Vagina (tissue), 2 donors: ENCODE results near the gene EPN2. TPM values are rescaled to one million over a fixed set of nuclear protein-coding genes. Genes with fewer than 3 reads are reported as not detected.

Experiments used
- DNase-seq, 2 donors: peaks; one replicate each; pipeline ENCODE4 v3.0.0-alpha.2; 2017; ENCODE audit errors: extremely low spot score in 2 of 2
- H3K27ac ChIP-seq: fragments of 200-600 bp; sonication (generic); one replicate; pipeline ENCODE4 v1.5.1; 2019
- H3K27me3 ChIP-seq: fragments of 200-600 bp; sonication (generic); one replicate; pipeline ENCODE4 v1.5.1; 2019
- H3K36me3 ChIP-seq, 2 donors: fragments of 200-600 bp; sonication (generic); one replicate each; pipeline ENCODE4 v1.5.1; 2017 to 2019
- H3K4me1 ChIP-seq: fragments of 200-600 bp; sonication (generic); one replicate; pipeline ENCODE4 v1.5.1; 2019
- H3K4me3 ChIP-seq, 2 donors: fragments of 200-600 bp; sonication (generic); 1 replicate in 1 of 2; 2 replicates in 1 of 2; pipeline ENCODE4 v1.5.1; 2016 to 2019
- H3K9me3 ChIP-seq: fragments of 200-600 bp; sonication (generic); one replicate; pipeline ENCODE4 v1.5.1; 2019
- POLR2A ChIP-seq, 2 donors: fragments of 450-650 bp; IDR thresholded peaks; one replicate each; pipeline ENCODE4 v1.6.1; 2017; ENCODE audit warnings: antibody characterized with exemption in 2 of 2, mild to moderate bottlenecking in 2 of 2, moderate library complexity in 2 of 2
- POLR2AphosphoS5 ChIP-seq, 2 donors: sonication (generic); formaldehyde crosslinking; IDR thresholded peaks; one replicate each; pipeline ENCODE4 v1.9.0; 2017; ENCODE audit warnings: antibody characterized with exemption in 2 of 2, mild to moderate bottlenecking in 2 of 2, low read depth in 1 of 2; ENCODE audit not compliant: insufficient read depth in 1 of 2
- intact Hi-C: fragments of 100-400 bp; cut with DNase I; formaldehyde crosslinking; loops from one replicate; pipeline ENCODE4 v1.15.1; 2023
- total RNA-seq: library from RNA; depleted of rRNA; stranded (reverse); fragments of >200 nt; gene quantifications from one replicate; pipeline ENCODE4 v1.2.3, GENCODE V29; 2016
- TF ChIP-seq, protein P1 (sequence below), 3 experiments: fragments of 450-650 bp in 2 of 3; fragments of 200-600 bp in 1 of 3; sonication (generic) in 1 of 3; IDR thresholded peaks; one replicate each; pipeline ENCODE4 v1.5.1; 2017 to 2019; ENCODE audit warnings: antibody characterized with exemption in 3 of 3, mild to moderate bottlenecking in 2 of 3, moderate library complexity in 2 of 3

The EPN2 gene
- total RNA-seq, 1 donor from 2014 or later, result 65.6 TPM

DNA sequence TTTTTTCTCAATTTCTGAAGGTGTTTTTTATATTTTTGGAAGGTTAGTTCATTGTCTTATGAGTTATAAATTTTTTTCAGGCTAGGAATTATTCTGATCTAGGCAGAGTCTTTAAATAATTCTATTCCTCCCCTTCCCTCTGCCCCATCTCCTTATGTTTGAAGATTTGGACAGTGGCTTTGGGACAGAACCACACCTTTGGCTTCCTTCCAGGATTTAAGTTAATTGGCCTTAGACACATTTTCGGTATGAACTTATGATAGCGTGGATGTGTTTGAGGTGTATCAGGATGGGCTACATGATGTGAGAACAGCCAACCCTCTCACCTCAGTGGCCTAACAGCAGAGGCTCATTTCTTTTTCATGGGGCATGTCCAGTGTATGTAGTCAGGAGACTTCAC is 24.3 kb downstream of the EPN2 start:
- no peak for TF ChIP-seq POLR2A (IDR thresholded peaks at IDR 0.05)

DNA sequence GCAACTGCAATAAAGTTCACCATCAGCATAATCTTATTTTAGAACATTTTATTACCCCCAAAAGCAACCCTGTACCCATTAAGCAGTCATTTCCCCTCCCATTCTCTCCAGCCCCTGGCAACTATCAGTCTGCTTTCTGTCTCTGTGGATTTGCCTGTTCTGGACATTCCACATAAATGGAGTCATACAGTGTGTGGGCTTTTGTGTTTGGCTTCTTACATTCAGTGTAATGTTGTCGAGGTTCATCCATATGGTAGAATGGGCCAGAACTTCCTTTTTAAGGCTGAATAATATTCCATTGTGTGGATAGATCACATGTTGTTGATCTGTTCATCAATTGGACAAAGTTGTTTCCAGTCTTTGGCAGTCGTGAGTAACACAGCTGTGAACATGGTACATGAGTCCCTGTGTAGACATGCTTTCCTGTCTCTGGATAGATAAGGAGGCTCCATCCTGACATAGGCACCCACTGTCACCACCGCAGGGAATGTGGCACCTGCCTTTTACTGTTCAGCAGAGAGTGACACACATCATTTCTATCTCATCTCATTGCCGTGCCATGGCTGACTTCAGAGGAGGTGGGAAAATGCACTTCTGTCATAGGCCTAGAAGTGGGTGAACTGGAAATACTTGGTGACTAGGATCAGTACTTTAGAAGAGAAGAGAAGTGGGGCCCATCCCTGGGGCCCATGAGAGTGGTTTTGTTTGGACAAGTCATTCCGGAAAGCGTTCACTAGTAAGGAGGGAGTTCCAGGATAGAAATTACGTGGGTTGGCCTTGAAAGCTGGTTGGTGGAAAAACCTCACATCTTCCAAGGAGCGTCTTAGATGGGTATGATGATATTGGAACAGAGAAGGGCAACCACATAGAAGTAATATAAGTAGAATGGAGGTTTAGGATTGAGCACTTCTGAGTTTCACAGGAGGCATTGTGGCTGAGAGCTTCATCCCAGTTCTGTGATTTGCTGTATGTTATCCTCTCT is 25.8 kb downstream of the EPN2 start:
- Histone ChIP-seq H3K4me1 (peaks cover 90% of the 10 kb centered on the region), H3K27ac (peak overlapping the region; percentile 86), H3K4me3 (no peak overlapping the region), H3K9me3 (no peaks in the 10 kb centered on the region), H3K27me3 (no peaks in the 10 kb centered on the region), H3K36me3 (no peaks in the 10 kb centered on the region)
- intact Hi-C loops, result no loop called here
- no peak for DNase-seq
- TF ChIP-seq, protein P1, sequence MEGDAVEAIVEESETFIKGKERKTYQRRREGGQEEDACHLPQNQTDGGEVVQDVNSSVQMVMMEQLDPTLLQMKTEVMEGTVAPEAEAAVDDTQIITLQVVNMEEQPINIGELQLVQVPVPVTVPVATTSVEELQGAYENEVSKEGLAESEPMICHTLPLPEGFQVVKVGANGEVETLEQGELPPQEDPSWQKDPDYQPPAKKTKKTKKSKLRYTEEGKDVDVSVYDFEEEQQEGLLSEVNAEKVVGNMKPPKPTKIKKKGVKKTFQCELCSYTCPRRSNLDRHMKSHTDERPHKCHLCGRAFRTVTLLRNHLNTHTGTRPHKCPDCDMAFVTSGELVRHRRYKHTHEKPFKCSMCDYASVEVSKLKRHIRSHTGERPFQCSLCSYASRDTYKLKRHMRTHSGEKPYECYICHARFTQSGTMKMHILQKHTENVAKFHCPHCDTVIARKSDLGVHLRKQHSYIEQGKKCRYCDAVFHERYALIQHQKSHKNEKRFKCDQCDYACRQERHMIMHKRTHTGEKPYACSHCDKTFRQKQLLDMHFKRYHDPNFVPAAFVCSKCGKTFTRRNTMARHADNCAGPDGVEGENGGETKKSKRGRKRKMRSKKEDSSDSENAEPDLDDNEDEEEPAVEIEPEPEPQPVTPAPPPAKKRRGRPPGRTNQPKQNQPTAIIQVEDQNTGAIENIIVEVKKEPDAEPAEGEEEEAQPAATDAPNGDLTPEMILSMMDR (IDR thresholded peaks at IDR 0.05), result no peak
- no peak for TF ChIP-seq POLR2A (IDR thresholded peaks at IDR 0.05)

More for the DNA sequence above, 24.3 kb downstream of the EPN2 start:
- Histone ChIP-seq H3K4me3 (no peak overlapping the region), H3K27me3 (no peaks in the 10 kb centered on the region), H3K4me1 (peaks cover 95% of the 10 kb centered on the region), H3K27ac (peak overlapping the region; percentile 86), H3K36me3 (no peaks in the 10 kb centered on the region), H3K9me3 (no peaks in the 10 kb centered on the region)
- intact Hi-C loops, result no loop called here
- no peak for DNase-seq

- peak overlapping the region; percentile 86 for H3K27ac ChIP-seq
- intact Hi-C loops, result no loop called here
- H3K36me3 ChIP-seq, result no peaks in the 10 kb centered on the region
- H3K4me3 ChIP-seq, result no peak overlapping the region
- no peaks in the 10 kb centered on the region for H3K9me3 ChIP-seq
- TF ChIP-seq, protein P1 (IDR thresholded peaks at IDR 0.05), result no peak
- TF ChIP-seq POLR2A (IDR thresholded peaks at IDR 0.05) (no peak), POLR2AphosphoS5 (IDR thresholded peaks at IDR 0.05; ENCODE audit: insufficient read depth in 1 of 2, low read depth in 1 of 2) (peak in 1 of 2 donors; percentile 68)
- H3K4me1 ChIP-seq, result peaks cover 91% of the 10 kb centered on the region
- no peak for DNase-seq
- H3K27me3 ChIP-seq, result no peaks in the 10 kb centered on the region
These were observed 26.5 kb downstream of the EPN2 start for GRCh38 chr17:19263641-19264051.

GRCh38 chr17:19264268-19264667 is 27.1 kb downstream of the EPN2 start:
- intact Hi-C loops, result no loop called here
- H3K36me3 ChIP-seq, result no peaks in the 10 kb centered on the region
- H3K9me3 ChIP-seq, result no peaks in the 10 kb centered on the region
- peak overlapping the region; percentile 86 for H3K27ac ChIP-seq
- TF ChIP-seq, protein P1 (IDR thresholded peaks at IDR 0.05), result no peak
- TF ChIP-seq POLR2AphosphoS5 (IDR thresholded peaks at IDR 0.05; ENCODE audit: insufficient read depth in 1 of 2, low read depth in 1 of 2) (no peak), POLR2A (IDR thresholded peaks at IDR 0.05) (no peak)
- DNase-seq, result no peak
- peaks cover 95% of the 10 kb centered on the region for H3K4me1 ChIP-seq
- no peak overlapping the region for H3K4me3 ChIP-seq
- H3K27me3 ChIP-seq, result no peaks in the 10 kb centered on the region

- DNase-seq, result no peak
- Histone ChIP-seq H3K9me3 (no peaks in the 10 kb centered on the region), H3K4me3 (no peak overlapping the region), H3K27me3 (no peaks in the 10 kb centered on the region), H3K27ac (peak overlapping the region; percentile 86), H3K4me1 (peaks cover 96% of the 10 kb centered on the region), H3K36me3 (no peaks in the 10 kb centered on the region)
- TF ChIP-seq, protein P1 (IDR thresholded peaks at IDR 0.05), result no peak
- TF ChIP-seq POLR2AphosphoS5 (IDR thresholded peaks at IDR 0.05; ENCODE audit: insufficient read depth in 1 of 2, low read depth in 1 of 2), result no peak
- intact Hi-C loops, result no loop called here
These were observed 27.5 kb downstream of the EPN2 start for GRCh38 chr17:19264681-19265080.
